Nephron (organoid): ENCODE results near the gene PNMA8A.

Experiments used
- H3K27ac Mint-ChIP-seq, 3 experiments: 2 replicates each; pipeline ENCODE4 v1.8.0; 2020; ENCODE audit warnings: mixed read lengths in 3 of 3, mild to moderate bottlenecking in 2 of 3, moderate library complexity in 1 of 3
- H3K27me3 Mint-ChIP-seq: 2 replicates; pipeline ENCODE4 v1.8.0; 2021; ENCODE audit warnings: low read depth, mild to moderate bottlenecking, moderate library complexity, mixed read lengths
- H3K36me3 Mint-ChIP-seq: 2 replicates; pipeline ENCODE4 v1.8.0; 2020; ENCODE audit warnings: low read depth, mixed read lengths
- H3K4me1 Mint-ChIP-seq: 2 replicates; pipeline ENCODE4 v1.8.0; 2020; ENCODE audit warnings: mixed read lengths
- H3K4me3 Mint-ChIP-seq, 3 experiments: 2 replicates each; pipeline ENCODE4 v1.8.0; 2020; ENCODE audit warnings: mild to moderate bottlenecking in 3 of 3, mixed read lengths in 3 of 3, moderate library complexity in 2 of 3
- H3K9me3 Mint-ChIP-seq: 2 replicates; pipeline ENCODE4 v1.8.0; 2020; ENCODE audit warnings: mixed read lengths
- CTCF ChIP-seq, 3 experiments: fragments of 200-600 bp; sonication (generic); IDR thresholded peaks; one replicate each; pipeline ENCODE4 v1.5.0; 2021; ENCODE audit warnings: antibody characterized with exemption in 3 of 3; ENCODE audit not compliant: unreplicated experiment in 3 of 3

Gene PNMA8A

GRCh38 chr19:46514589-46515289 lies 43.4 kb upstream of the PNMA8A start:
- no peak overlapping the region for H3K4me3 Mint-ChIP-seq
- H3K27me3 Mint-ChIP-seq, result peaks cover 18% of the 10 kb centered on the region
- H3K4me1 Mint-ChIP-seq, result peaks cover 5% of the 10 kb centered on the region
- peaks cover 6% of the 10 kb centered on the region for H3K9me3 Mint-ChIP-seq
- no peaks in the 10 kb centered on the region for H3K36me3 Mint-ChIP-seq
- TF ChIP-seq CTCF (IDR thresholded peaks at IDR 0.05; ENCODE audit: unreplicated experiment in 3 of 3), result no peak
- peak overlapping the region in 1 of 3 experiments; percentile 14 for H3K27ac Mint-ChIP-seq

- peaks cover 5% of the 10 kb centered on the region for H3K4me1 Mint-ChIP-seq
- peaks cover 20% of the 10 kb centered on the region for H3K27me3 Mint-ChIP-seq
- H3K36me3 Mint-ChIP-seq, result no peaks in the 10 kb centered on the region
- peak; percentile 93 to 97 (median 96) for TF ChIP-seq CTCF (IDR thresholded peaks at IDR 0.05; ENCODE audit: unreplicated experiment in 3 of 3)
- H3K9me3 Mint-ChIP-seq, result peaks cover 6% of the 10 kb centered on the region
- H3K27ac Mint-ChIP-seq, result no peak overlapping the region
- H3K4me3 Mint-ChIP-seq, result no peak overlapping the region
Observed at GRCh38 chr19:46513461-46514236, 42.3 kb upstream of the PNMA8A start.

GRCh38 chr19:46511237-46511636 lies 39.9 kb upstream of the PNMA8A start:
- Mint-ChIP-seq H3K27ac (no peak overlapping the region), H3K27me3 (peaks cover 23% of the 10 kb centered on the region)

GRCh38 chr19:46508206-46508605 lies 36.8 kb upstream of the PNMA8A start:
- H3K36me3 Mint-ChIP-seq, result no peaks in the 10 kb centered on the region
- peaks cover 10% of the 10 kb centered on the region for H3K4me1 Mint-ChIP-seq
- H3K27ac Mint-ChIP-seq, result no peak overlapping the region
- H3K27me3 Mint-ChIP-seq, result peaks cover 8% of the 10 kb centered on the region
- H3K4me3 Mint-ChIP-seq, result no peak overlapping the region
- H3K9me3 Mint-ChIP-seq, result peaks cover 6% of the 10 kb centered on the region
- no peak for TF ChIP-seq CTCF (IDR thresholded peaks at IDR 0.05; ENCODE audit: unreplicated experiment in 3 of 3)

More at GRCh38 chr19:46511237-46511636, 39.9 kb upstream of the PNMA8A start:
- Mint-ChIP-seq H3K36me3 (no peaks in the 10 kb centered on the region), H3K9me3 (peaks cover 6% of the 10 kb centered on the region), H3K4me1 (peaks cover 15% of the 10 kb centered on the region), H3K4me3 (no peak overlapping the region)
- no peak for TF ChIP-seq CTCF (IDR thresholded peaks at IDR 0.05; ENCODE audit: unreplicated experiment in 3 of 3)

GRCh38 chr19:46503848-46504453 lies 32.6 kb upstream of the PNMA8A start:
- H3K27ac Mint-ChIP-seq, result no peak overlapping the region
- TF ChIP-seq CTCF (IDR thresholded peaks at IDR 0.05; ENCODE audit: unreplicated experiment in 3 of 3), result no peak
- no peaks in the 10 kb centered on the region for H3K36me3 Mint-ChIP-seq
- peaks cover 10% of the 10 kb centered on the region for H3K4me1 Mint-ChIP-seq
- H3K4me3 Mint-ChIP-seq, result no peak overlapping the region
- H3K9me3 Mint-ChIP-seq, result no peaks in the 10 kb centered on the region
- H3K27me3 Mint-ChIP-seq, result peaks cover 9% of the 10 kb centered on the region
